Fibroblast of pulmonary artery (primary cell): ENCODE data around the gene XKR3.
"Not testable (repeated sequence)": the region's sequence is repeated elsewhere in the genome, so short reads cannot be mapped to it uniquely, and the experiment has no call there.

Source experiments
- DNase-seq: peaks from one replicate; pipeline ENCODE4 v3.0.0-alpha.2; 2010; ENCODE audit warnings: low read depth
- H3K4me3 ChIP-seq: replicated peaks from 2 replicates; pipeline ENCODE4 v1.5.1; 2011; ENCODE audit warnings: low read depth, mild to moderate bottlenecking, control low read depth, low read length, moderate library complexity
- CTCF ChIP-seq: IDR thresholded peaks from 2 replicates; pipeline ENCODE4 v1.5.1; 2011; ENCODE audit warnings: mild to moderate bottlenecking, control low read depth, low read length, inconsistent platforms; ENCODE audit errors: missing control alignments

Gene XKR3

GRCh38 chr22:16824716-16825687 lies at the start of gene XKR3:
XKR3 (minus strand) TSS chr22:16825411; CDS start chr22:16808073, 17,338 bp downstream.
- H3K4me3 ChIP-seq: no peak within 1 kb of the TSS
- no peak for DNase-seq
- TF ChIP-seq CTCF: no peak

- DNase-seq, H3K4me3 ChIP-seq: not testable (repeated sequence)
These were observed 44.4 kb upstream of the XKR3 start for GRCh38 chr22:16869640-16870039.

GRCh38 chr22:16866167-16866566 lies 41.0 kb upstream of the XKR3 start:
- DNase-seq: no peak
- no peak overlapping the region for H3K4me3 ChIP-seq
- TF ChIP-seq CTCF: no peak

DNA sequence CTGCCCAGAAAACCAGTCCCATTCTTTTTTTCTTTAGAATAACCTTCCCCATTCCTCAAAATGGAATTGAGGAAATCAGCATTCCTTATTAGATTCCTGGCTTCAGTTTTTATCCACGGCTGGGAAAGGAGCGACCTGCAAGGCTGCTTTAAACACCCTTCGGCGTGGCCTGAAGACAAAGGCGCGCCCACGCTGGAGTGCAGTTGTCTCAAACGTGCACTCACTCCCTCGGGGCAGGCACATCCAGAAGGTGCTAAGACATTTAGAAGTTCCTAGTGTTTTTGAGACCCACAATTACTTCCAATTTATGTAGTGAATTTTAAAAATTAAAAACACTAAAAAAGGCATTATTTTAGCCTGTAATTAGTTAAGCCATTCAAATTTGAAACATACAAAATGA lies 31.6 kb upstream of the XKR3 start:
- not testable (repeated sequence) for DNase-seq

DNA sequence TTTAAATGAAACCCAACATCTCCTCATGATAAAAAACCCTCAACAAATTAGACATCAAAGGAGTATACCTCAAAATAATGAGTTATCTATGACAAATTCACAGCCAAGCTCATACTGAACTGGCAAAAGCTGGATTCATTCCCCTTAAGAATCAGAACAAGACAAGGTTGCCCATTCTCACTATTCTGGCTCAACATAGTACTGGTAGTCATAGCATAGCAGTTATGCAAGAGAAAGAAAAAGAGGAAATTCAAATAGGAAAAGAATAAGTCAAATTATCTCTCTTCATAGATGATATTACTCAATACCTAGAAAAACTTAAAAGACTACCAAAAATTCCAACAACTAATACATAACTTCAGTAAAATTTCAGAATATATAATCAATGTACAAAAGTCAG lies 29.4 kb upstream of the XKR3 start:
- no peak overlapping the region for H3K4me3 ChIP-seq
- no peak for TF ChIP-seq CTCF
- DNase-seq: no peak

More for the DNA sequence above, 31.6 kb upstream of the XKR3 start:
- not testable (repeated sequence) for H3K4me3 ChIP-seq

GRCh38 chr22:16851268-16851996 lies 26.2 kb upstream of the XKR3 start:
- DNase-seq, H3K4me3 ChIP-seq: not testable (repeated sequence)

- no peak overlapping the region for H3K4me3 ChIP-seq
- TF ChIP-seq CTCF: no peak
- no peak for DNase-seq
These were observed 22.1 kb upstream of the XKR3 start for GRCh38 chr22:16847271-16847670.

DNA sequence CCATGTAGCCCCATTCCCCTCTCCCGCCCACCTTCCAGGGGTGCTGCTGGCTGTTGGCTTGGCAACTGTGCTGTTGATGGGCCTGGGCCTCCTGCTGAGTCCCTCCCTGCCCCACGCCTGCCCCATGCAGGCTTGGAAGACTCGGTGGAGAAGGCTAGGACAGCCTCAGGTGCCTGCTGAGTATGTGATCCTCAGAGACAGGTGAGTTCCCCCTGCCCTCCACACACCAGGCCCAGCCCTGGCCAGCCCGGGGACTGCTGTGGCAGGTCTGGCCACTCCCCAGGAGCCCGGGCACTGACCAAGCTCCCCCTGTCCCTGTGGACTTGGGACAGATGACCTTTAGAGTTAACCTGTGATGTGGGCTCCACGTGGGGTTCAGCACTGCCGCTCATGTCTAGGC lies 20.7 kb upstream of the XKR3 start:
- H3K4me3 ChIP-seq: no peak overlapping the region
- no peak for TF ChIP-seq CTCF
- no peak for DNase-seq
